ENCODE measurements around the gene TCAP. TPM values are rescaled to one million over a fixed set of nuclear protein-coding genes. Genes with fewer than 3 reads are reported as not detected.
A peak's percentile ranks its signal among the peaks of the same experiment; 100 is the strongest.

TCAP gene
- polyA plus RNA-seq, 1 of the 3 experiments (the other 2 are of a cell fraction), result 0.43 TPM

GRCh38 chr17:39639043-39639442 is 26.1 kb upstream of the TCAP start:
- H3K27ac ChIP-seq (ENCODE audit: low read depth in 2 of 2, low read length in 1 of 2), result no peak overlapping the region
- H2AFZ ChIP-seq (ENCODE audit: low read depth), result no peak overlapping the region
- no peak overlapping the region for H3K9ac ChIP-seq
- H3K79me2 ChIP-seq (ENCODE audit: insufficient read depth), result peaks cover 68% of the 10 kb centered on the region
- 81% methylated on average over 2 of the region's 2 CpGs for WGBS (ENCODE audit: low lambda C conversion rate)
- peaks cover 18% of the 10 kb centered on the region for H4K20me1 ChIP-seq (ENCODE audit: insufficient read depth)
- ChIA-PET POLR2A (no interaction called here), CTCF (interaction anchor here (1.0 to 17.4 kb wide), 5 partner anchors 13 to 91 kb away, joined by 3 to 332 read pairs (median 6); partner anchors contain the start of genes MIEN1 and PPP1R1B)
- H3K4me3 ChIP-seq (ENCODE audit: low read depth in 2 of 2, low read length in 1 of 2), result no peak overlapping the region
- H3K9me2 ChIP-seq, result no peaks in the 10 kb centered on the region
- peaks cover 0 to 24% of the 10 kb centered on the region in 2 experiments; a peak in 2 of 4 replicates for H3K4me1 ChIP-seq (ENCODE audit: control insufficient read depth in 1 of 2, insufficient read depth in 2 of 2, low read depth in 1 of 2, low read length in 1 of 2)
- no peaks in the 10 kb centered on the region for H3K36me3 ChIP-seq (replicated peaks in 1 of 2; ENCODE audit: control insufficient read depth in 1 of 2, insufficient read depth in 2 of 2, low read length in 1 of 2)
- no peak for TF ChIP-seq USF2 (IDR thresholded peaks at IDR 0.05; ENCODE audit: borderline replicate concordance, low read depth, low read length)
- TF ChIP-seq ELF1 (IDR thresholded peaks at IDR 0.05), result no peak
- TF ChIP-seq FOSL2 (IDR thresholded peaks at IDR 0.05; ENCODE audit: borderline replicate concordance, low read depth), result no peak
- TF ChIP-seq MEF2A (IDR thresholded peaks at IDR 0.05; ENCODE audit: borderline replicate concordance, low read depth), result no peak
- H3K9me3 ChIP-seq, result no peaks in the 10 kb centered on the region
- peak overlapping the region; percentile 83; the same call in 1 of the 2 replicates for H3K4me2 ChIP-seq
- H3K27me3 ChIP-seq (ENCODE audit: insufficient read depth), result no peaks in the 10 kb centered on the region
- no peaks in the 10 kb centered on the region for H3F3A ChIP-seq (replicated peaks; ENCODE audit: insufficient read depth)
- DNase-seq, result no peak

GRCh38 chr17:39639566-39640458 is 25.3 kb upstream of the TCAP start:
- Histone ChIP-seq H3K4me2 (no peak overlapping the region; the same call in 1 of the 2 replicates), H3K9ac (no peak overlapping the region), H4K20me1 (ENCODE audit: insufficient read depth) (peaks cover 21% of the 10 kb centered on the region), H3K27me3 (ENCODE audit: insufficient read depth) (no peaks in the 10 kb centered on the region), H3K4me3 (ENCODE audit: low read depth in 2 of 2, low read length in 1 of 2) (no peak overlapping the region), H3K4me1 (ENCODE audit: control insufficient read depth in 1 of 2, insufficient read depth in 2 of 2, low read depth in 1 of 2, low read length in 1 of 2) (peaks cover 0 to 24% of the 10 kb centered on the region in 2 experiments; a peak in 2 of 4 replicates), H3K27ac (ENCODE audit: low read depth in 2 of 2, low read length in 1 of 2) (no peak overlapping the region), H3K9me3 (no peaks in the 10 kb centered on the region), H3K79me2 (ENCODE audit: insufficient read depth) (peaks cover 76% of the 10 kb centered on the region), H3K9me2 (no peaks in the 10 kb centered on the region), H3K36me3 (replicated peaks in 1 of 2; ENCODE audit: control insufficient read depth in 1 of 2, insufficient read depth in 2 of 2, low read length in 1 of 2) (no peaks in the 10 kb centered on the region), H3F3A (replicated peaks; ENCODE audit: insufficient read depth) (no peaks in the 10 kb centered on the region), H2AFZ (ENCODE audit: low read depth) (no peak overlapping the region)
- POLR2A ChIA-PET, result no interaction called here
- 93% methylated on average over 10 of the region's 11 CpGs for WGBS (ENCODE audit: low lambda C conversion rate)
- no peak for DNase-seq
- CTCF ChIA-PET, result interaction anchor here (1.0 to 17.4 kb wide), 6 partner anchors 12 to 92 kb away, joined by 3 to 332 read pairs (median 6); partner anchors contain the start of genes MIEN1, PPP1R1B and TCAP
- TF ChIP-seq USF1 (IDR thresholded peaks at IDR 0.05; ENCODE audit: borderline replicate concordance, low read depth) (no peak), REST (IDR thresholded peaks at IDR 0.05; ENCODE audit: low read depth, low read length) (no peak), SIN3A (IDR thresholded peaks at IDR 0.05; ENCODE audit: borderline replicate concordance, low read depth, low read length) (no peak), RXRA (IDR thresholded peaks at IDR 0.05; ENCODE audit: borderline replicate concordance, low read depth) (no peak), FOXJ3 (CRISPR knock-in tag; IDR thresholded peaks at IDR 0.05) (no peak), GATA2 (CRISPR knock-in tag; IDR thresholded peaks at IDR 0.05) (no peak), FOSL2 (IDR thresholded peaks at IDR 0.05; ENCODE audit: borderline replicate concordance, low read depth) (no peak), CHD2 (IDR thresholded peaks at IDR 0.05; ENCODE audit: low read length, partially characterized antibody) (no peak), YY1 (IDR thresholded peaks at IDR 0.05; ENCODE audit: low read depth) (no peak), EZH2phosphoT487 (IDR thresholded peaks at IDR 0.05; ENCODE audit: borderline replicate concordance, low read depth) (no peak), JUND (IDR thresholded peaks at IDR 0.05) (no peak), MAX (IDR thresholded peaks at IDR 0.05; ENCODE audit: low read depth) (no peak), TEAD4 (IDR thresholded peaks at IDR 0.05; ENCODE audit: borderline replicate concordance, insufficient read depth) (no peak), RCOR1 (IDR thresholded peaks at IDR 0.05; ENCODE audit: low read length) (no peak), PBX3 (IDR thresholded peaks at IDR 0.05) (no peak)

Data from SK-N-SH (cell line).